ENCODE results near the gene MACO1. TPM values are rescaled to one million over a fixed set of nuclear protein-coding genes. Genes with fewer than 3 reads are reported as not detected.

The MACO1 gene
- total and polyA plus RNA-seq, 10 donors: 6.9 to 21.0 (median 17.3) TPM

- intact Hi-C loops (cut with DNase I; ENCODE audit: low total_unique reads): no loop called here
- H3K4me1 ChIP-seq: peaks cover 0 to 36% (median 19%) of the 10 kb centered on the region in 6 donors
- no peak overlapping the region for H3K4me3 ChIP-seq
- no peaks in the 10 kb centered on the region for H3K9me3 ChIP-seq
- H3K36me3 ChIP-seq: peaks cover 0 to 34% (median 0%) of the 10 kb centered on the region in 6 donors
- H3K27ac ChIP-seq: peak overlapping the region in 1 of 8 donors; percentile 14
- TF ChIP-seq CTCF (IDR thresholded peaks at IDR 0.05 in 8 of 11, conservative IDR thresholded peaks at IDR 0.05 in 3 of 11) (no peak), POLR2AphosphoS5 (IDR thresholded peaks at IDR 0.05) (no peak), POLR2A (IDR thresholded peaks at IDR 0.05) (no peak)
- no peak for DNase-seq
- no peaks in the 10 kb centered on the region for H3K27me3 ChIP-seq (replicated peaks in 1 of 7)
These were observed 37.3 kb downstream of the MACO1 start for GRCh38 chr1:25468033-25468432.

GRCh38 chr1:25469177-25469576 is 38.5 kb downstream of the MACO1 start:
- WGBS, 5 donors: 80 to 92% (median 85%) methylated on average over 2 of the region's 2 CpGs
- no peak for DNase-seq
- no peaks in the 10 kb centered on the region for H3K9me3 ChIP-seq
- TF ChIP-seq POLR2AphosphoS5 (IDR thresholded peaks at IDR 0.05) (no peak), CTCF (IDR thresholded peaks at IDR 0.05 in 8 of 11, conservative IDR thresholded peaks at IDR 0.05 in 3 of 11) (no peak), POLR2A (IDR thresholded peaks at IDR 0.05) (no peak)
- no peaks in the 10 kb centered on the region for H3K27me3 ChIP-seq (replicated peaks in 1 of 7)
- intact Hi-C loops (cut with DNase I; ENCODE audit: low total_unique reads): no loop called here
- no peak overlapping the region for H3K4me3 ChIP-seq
- peaks cover 0 to 48% (median 28%) of the 10 kb centered on the region in 6 donors for H3K4me1 ChIP-seq
- H3K27ac ChIP-seq: no peak overlapping the region
- H3K36me3 ChIP-seq: peaks cover 0 to 33% (median 0%) of the 10 kb centered on the region in 6 donors

- Histone ChIP-seq H3K4me1 (peaks cover 0 to 68% (median 22%) of the 10 kb centered on the region in 6 donors), H3K36me3 (peaks cover 0 to 30% (median 0%) of the 10 kb centered on the region in 6 donors), H3K4me3 (no peak overlapping the region), H3K27ac (no peak overlapping the region), H3K27me3 (replicated peaks in 1 of 7) (no peaks in the 10 kb centered on the region), H3K9me3 (no peaks in the 10 kb centered on the region)
- DNase-seq: no peak
- intact Hi-C loops (cut with DNase I; ENCODE audit: low total_unique reads): no loop called here
- 81 to 92% (median 88%) methylated on average over 4 of the region's 4 CpGs for WGBS, 5 donors
- TF ChIP-seq POLR2A (IDR thresholded peaks at IDR 0.05) (no peak), CTCF (IDR thresholded peaks at IDR 0.05 in 8 of 11, conservative IDR thresholded peaks at IDR 0.05 in 3 of 11) (no peak), POLR2AphosphoS5 (IDR thresholded peaks at IDR 0.05) (no peak)
These were observed 41.8 kb downstream of the MACO1 start for GRCh38 chr1:25472471-25472870.

- no peak overlapping the region for H3K4me3 ChIP-seq
- no peak for TF ChIP-seq POLR2AphosphoS5 (IDR thresholded peaks at IDR 0.05)
- WGBS, 5 donors: 72 to 95% (median 90%) methylated on average over 1 of the region's 1 CpG
- intact Hi-C loops (cut with DNase I; ENCODE audit: low total_unique reads): no loop called here
- no peak for DNase-seq
- H3K9me3 ChIP-seq: no peaks in the 10 kb centered on the region
- H3K27me3 ChIP-seq (replicated peaks in 1 of 7): no peaks in the 10 kb centered on the region
- no peak overlapping the region for H3K27ac ChIP-seq
- peaks cover 0 to 66% (median 17%) of the 10 kb centered on the region in 6 donors for H3K4me1 ChIP-seq
- H3K36me3 ChIP-seq: peaks cover 0 to 23% (median 0%) of the 10 kb centered on the region in 6 donors
These were observed 43.0 kb downstream of the MACO1 start for GRCh38 chr1:25473653-25474225.
